H1 (cell line): ENCODE results near the gene ADGRG1. TPM values are rescaled to one million over a fixed set of nuclear protein-coding genes. Genes with fewer than 3 reads are reported as not detected.

Experiments
- CTCF ChIA-PET: fragments of 300-600 bp; sonication (Branson Sonifier 250); formaldehyde crosslinking; loops from one replicate; lab custom pipeline; 2021; ENCODE audit not compliant: partially characterized antibody; lab: Charles Lee
- POLR2A ChIA-PET: fragments of 300-600 bp; sonication (Branson Sonifier 250); formaldehyde crosslinking; loops from one replicate; lab custom pipeline; 2021; ENCODE audit warnings: inconsistent platforms; ENCODE audit not compliant: partially characterized antibody; lab: Charles Lee
- DNase-seq, 2 experiments: peaks; one replicate each; pipeline versions ENCODE4 v3.0.0 to v3.0.0-alpha.2; 2010 to 2022; ENCODE audit warnings: low spot score in 2 of 2, low read depth in 1 of 2, mixed read lengths in 1 of 2
- FAIRE-seq: peaks from 2 replicates; lab custom pipeline; 2011; peaks lifted over from hg19 to GRCh38; lab: Jason Lieb, UNC
- H2AFZ ChIP-seq: 2 replicates; pipeline ENCODE4 v1.8.1; 2012; ENCODE audit warnings: low read length, inconsistent platforms
- H2AK5ac ChIP-seq: 2 replicates; pipeline ENCODE4 v1.6.1; 2013; ENCODE audit warnings: low read depth, low read length
- H2BK120ac ChIP-seq: replicated peaks from 2 replicates; pipeline ENCODE3; 2013; ENCODE audit warnings: low read depth, low read length, inconsistent platforms
- H2BK12ac ChIP-seq: 2 replicates; pipeline ENCODE4 v1.6.1; 2013; ENCODE audit warnings: low read depth, low read length
- H2BK15ac ChIP-seq: 2 replicates; pipeline ENCODE4 v1.6.1; 2013; ENCODE audit warnings: low read length
- H2BK20ac ChIP-seq: 2 replicates; pipeline ENCODE4 v1.6.1; 2013; ENCODE audit warnings: low read length
- H2BK5ac ChIP-seq: 2 replicates; pipeline ENCODE4 v1.6.1; 2013; ENCODE audit warnings: low read depth, low read length
- H3K14ac ChIP-seq: 2 replicates; pipeline ENCODE4 v1.6.1; 2013; ENCODE audit warnings: inconsistent platforms; ENCODE audit not compliant: insufficient read length
- H3K18ac ChIP-seq: 2 replicates; pipeline ENCODE4 v1.6.1; 2013; ENCODE audit warnings: low read length; ENCODE audit errors: extremely low read depth
- H3K23ac ChIP-seq: 2 replicates; pipeline ENCODE4 v1.6.1; 2013; ENCODE audit warnings: inconsistent platforms; ENCODE audit not compliant: insufficient read length
- H3K23me2 ChIP-seq: 2 replicates; pipeline ENCODE4 v1.6.1; 2013; ENCODE audit warnings: low read depth, low read length
- H3K27ac ChIP-seq: 2 replicates; pipeline ENCODE4 v1.6.1; 2011; ENCODE audit warnings: low read depth, low read length, inconsistent platforms
- H3K27me3 ChIP-seq, 4 experiments: replicated peaks in 1 of 4; 1 replicate in 1 of 4; 2 replicates in 3 of 4; pipeline versions ENCODE4 v1.6.1 to v1.8.1; 2011 to 2013; ENCODE audit warnings: low read length in 3 of 4, mild to moderate bottlenecking in 3 of 4, inconsistent platforms in 2 of 4, mixed read lengths in 2 of 4, moderate library complexity in 1 of 4; ENCODE audit not compliant: control insufficient read depth in 3 of 4, insufficient read depth in 3 of 4; ENCODE audit errors: extremely low read depth in 1 of 4
- H3K36me3 ChIP-seq, 4 experiments: 2 replicates each; pipeline versions ENCODE4 v1.6.1 to v1.8.1; 2011 to 2013; ENCODE audit warnings: mild to moderate bottlenecking in 4 of 4, low read length in 3 of 4, moderate library complexity in 2 of 4, control low read depth in 1 of 4, inconsistent platforms in 1 of 4; ENCODE audit not compliant: insufficient read depth in 4 of 4, control insufficient read depth in 2 of 4
- H3K4ac ChIP-seq: replicated peaks from 2 replicates; pipeline ENCODE3; 2013; ENCODE audit warnings: low read length, low read depth, mixed read lengths, inconsistent platforms; ENCODE audit not compliant: insufficient read length
- H3K4me1 ChIP-seq, 4 experiments: replicated peaks in 1 of 4; 1 replicate in 1 of 4; 2 replicates in 3 of 4; pipeline versions ENCODE4 v1.6.1 to v1.8.1; 2011 to 2013; ENCODE audit warnings: low read length in 3 of 4, inconsistent platforms in 2 of 4, mixed read lengths in 1 of 4; ENCODE audit not compliant: insufficient read depth in 4 of 4, control insufficient read depth in 3 of 4
- H3K4me2 ChIP-seq, 2 experiments: 2 replicates each; pipeline versions ENCODE4 v1.6.1 to v1.8.1; 2011 to 2013; ENCODE audit warnings: low read depth in 2 of 2, low read length in 2 of 2, control low read depth in 1 of 2, inconsistent platforms in 1 of 2, mild to moderate bottlenecking in 1 of 2; ENCODE audit not compliant: insufficient read depth in 1 of 2
- H3K4me3 ChIP-seq, 4 experiments: fragments of 200-600, 300-600 bp in 1 of 4; sonication (generic), shearing (Covaris generic), sonication (Bioruptor Twin) in 1 of 4; 2 replicates each; pipeline versions ENCODE4 v1.5.1 to v1.8.1; 2011 to 2016; ENCODE audit warnings: low read length in 4 of 4, low read depth in 3 of 4, control low read depth in 2 of 4, inconsistent platforms in 2 of 4, mild to moderate bottlenecking in 2 of 4, mixed read lengths in 1 of 4, moderate library complexity in 1 of 4; ENCODE audit not compliant: insufficient read depth in 2 of 4; ENCODE audit errors: extremely low read depth in 1 of 4
- H3K56ac ChIP-seq: replicated peaks from 2 replicates; pipeline ENCODE3; 2013; ENCODE audit warnings: low read depth, mild to moderate bottlenecking, mixed read lengths, low read length, inconsistent platforms; ENCODE audit not compliant: insufficient read length
- H3K79me1 ChIP-seq: 2 replicates; pipeline ENCODE4 v1.6.1; 2013; ENCODE audit warnings: low read depth, low read length, control low read depth
- H3K79me2 ChIP-seq, 2 experiments: 2 replicates each; pipeline versions ENCODE4 v1.6.1 to v1.8.1; 2012 to 2013; ENCODE audit warnings: low read length in 2 of 2, mild to moderate bottlenecking in 2 of 2, inconsistent platforms in 1 of 2; ENCODE audit not compliant: insufficient read depth in 2 of 2, control insufficient read depth in 1 of 2
- H3K9ac ChIP-seq, 4 experiments: replicated peaks in 1 of 4; 1 replicate in 1 of 4; 2 replicates in 3 of 4; pipeline versions ENCODE4 v1.6.1 to v1.8.1; 2011 to 2013; ENCODE audit warnings: low read depth in 3 of 4, low read length in 3 of 4, control low read depth in 2 of 4, mild to moderate bottlenecking in 2 of 4, moderate library complexity in 2 of 4, inconsistent platforms in 1 of 4; ENCODE audit errors: extremely low read depth in 1 of 4
- H3K9me3 ChIP-seq, 2 experiments: 2 replicates each; pipeline versions ENCODE4 v1.6.1 to v1.8.1; 2012 to 2013; ENCODE audit warnings: mild to moderate bottlenecking in 2 of 2, moderate library complexity in 2 of 2, control low read depth in 1 of 2, inconsistent platforms in 1 of 2, low read depth in 1 of 2, low read length in 1 of 2, mixed read lengths in 1 of 2; ENCODE audit not compliant: insufficient read depth in 2 of 2
- H4K20me1 ChIP-seq, 2 experiments: replicated peaks in 1 of 2; 2 replicates each; pipeline versions ENCODE3 to v1.8.1; 2011 to 2013; ENCODE audit warnings: inconsistent platforms in 2 of 2, low read length in 2 of 2, mild to moderate bottlenecking in 1 of 2; ENCODE audit not compliant: insufficient read depth in 2 of 2, control insufficient read depth in 1 of 2
- H4K5ac ChIP-seq: 2 replicates; pipeline ENCODE4 v1.6.1; 2013; ENCODE audit warnings: low read length, low read depth, mixed read lengths, inconsistent platforms; ENCODE audit not compliant: insufficient read length
- H4K8ac ChIP-seq: 2 replicates; pipeline ENCODE4 v1.8.0; 2013; ENCODE audit warnings: mild to moderate bottlenecking, moderate library complexity, low read length, inconsistent platforms; ENCODE audit not compliant: insufficient read depth; ENCODE audit errors: extremely low read depth
- H4K91ac ChIP-seq: replicated peaks from 2 replicates; pipeline ENCODE3; 2013; ENCODE audit warnings: low read length, mixed read lengths, inconsistent platforms; ENCODE audit not compliant: insufficient read length
- ATF2 ChIP-seq: IDR thresholded peaks from 2 replicates; pipeline ENCODE4 v1.6.1; 2012; ENCODE audit warnings: low read length, inconsistent platforms
- CHD2 ChIP-seq: IDR thresholded peaks from 2 replicates; pipeline ENCODE4 v1.6.1; 2012; ENCODE audit warnings: low read length, improper control_type of control experiment
- CREB1 ChIP-seq: IDR thresholded peaks from 2 replicates; pipeline ENCODE4 v1.6.1; 2012; ENCODE audit warnings: inconsistent platforms
- GABPA ChIP-seq: IDR thresholded peaks from 2 replicates; pipeline ENCODE4 v1.6.1; 2011; ENCODE audit warnings: mild to moderate bottlenecking, low read length, moderate library complexity, borderline replicate concordance; ENCODE audit not compliant: insufficient read depth
- RAD21 ChIP-seq, 2 experiments: IDR thresholded peaks in 1 of 2; conservative IDR thresholded peaks in 1 of 2; 2 replicates each; pipeline ENCODE4 v1.6.1; 2011; ENCODE audit warnings: low read depth in 2 of 2, low read length in 2 of 2, improper control_type of control experiment in 1 of 2, inconsistent platforms in 1 of 2, mild to moderate bottlenecking in 1 of 2, moderate library complexity in 1 of 2
- RBBP5 ChIP-seq: IDR thresholded peaks from 2 replicates; pipeline ENCODE4 v1.7.1; 2012; ENCODE audit warnings: low read depth, mild to moderate bottlenecking, inconsistent platforms, low read length, moderate library complexity, borderline replicate concordance
- WGBS, 2 experiments: shearing (Covaris generic) in 1 of 2; methylation state at CpG; one replicate each; pipeline versions ENCODE4 v1.1.6 to v1.1.7; 2013 to 2015; ENCODE audit warnings: low lambda C conversion rate in 2 of 2, mixed read lengths in 2 of 2, inconsistent platforms in 1 of 2, low coverage in 1 of 2, missing lambda C conversion rate in 1 of 2; ENCODE audit not compliant: insufficient replicate concordance in 2 of 2, insufficient coverage in 1 of 2, insufficient read length in 1 of 2; ENCODE audit errors: extremely low coverage in 1 of 2, missing lambda C conversion rate in 1 of 2; 5-methylcytosine and 5-hydroxymethylcytosine counted together
- polyA plus RNA-seq, 7 experiments: library from polyadenylated mRNA; depleted of rRNA in 3 of 7; stranded (reverse) in 5 of 7; unstranded in 2 of 7; fragments of >200 nt in 5 of 7; fragments of 200-250 nt in 2 of 7; gene quantifications; 1 replicate in 5 of 7; 2 replicates in 1 of 7; 4 replicates in 1 of 7; pipeline versions ENCODE4 v1.2.1 to v1.2.3, GENCODE V29; 2011 to 2013; ENCODE audit warnings: missing spikeins in 2 of 7, mixed read lengths in 2 of 7
- total RNA-seq: library from RNA; stranded (reverse); fragmentation: NEBNext Ultra II Directional; extraction: Animal tissue kit (Norgen Biotek cat#: 25700); gene quantifications from 2 replicates; pipeline ENCODE4 v1.2.1, GENCODE V29; 2021

The ADGRG1 gene
- total and polyA plus RNA-seq, 2 of the 8 experiments (the other 6 are each of a cell fraction or from before 2014, with no cell fraction given) = 1.3 to 2.6 TPM

- H3K79me1 ChIP-seq = no peaks in the 10 kb centered on the region
- H4K8ac ChIP-seq = no peak overlapping the region
- H3K23ac ChIP-seq = no peak overlapping the region
- no peak overlapping the region for H3K27ac ChIP-seq
- H4K5ac ChIP-seq = no peak overlapping the region
- FAIRE-seq (no peak), DNase-seq (no peak)
- no peak overlapping the region for H3K4me3 ChIP-seq
- no peak overlapping the region for H2BK12ac ChIP-seq
- H3K27me3 ChIP-seq = no peaks in the 10 kb centered on the region; a peak in 2 of 7 replicates
- no peak overlapping the region for H2BK20ac ChIP-seq
- peaks cover 18% of the 10 kb centered on the region; the same call in 1 of the 2 replicates for H3K23me2 ChIP-seq
- H2AK5ac ChIP-seq = no peak overlapping the region
- H3K9me3 ChIP-seq = no peaks in the 10 kb centered on the region
- H2BK5ac ChIP-seq = no peak overlapping the region
- CTCF ChIA-PET = interaction anchor here (1.2 to 1.5 kb wide), 5 partner anchors 11 to 127 kb away, joined by 3 to 4 read pairs (median 3); no protein-coding TSS in a partner anchor
- no peak overlapping the region for H4K91ac ChIP-seq
- no peak overlapping the region for H2BK15ac ChIP-seq
- H3K4me2 ChIP-seq = no peak overlapping the region
- no peak overlapping the region for H3K56ac ChIP-seq
- no peaks in the 10 kb centered on the region for H3K4me1 ChIP-seq
- H4K20me1 ChIP-seq = peaks cover 0 to 3% of the 10 kb centered on the region in 2 experiments
- no peaks in the 10 kb centered on the region for H3K79me2 ChIP-seq
- no peak overlapping the region for H3K18ac ChIP-seq
- no peak overlapping the region for H2AFZ ChIP-seq
- H2BK120ac ChIP-seq = no peak overlapping the region
- no peak overlapping the region for H3K14ac ChIP-seq
- no peak overlapping the region for H3K4ac ChIP-seq
- no peaks in the 10 kb centered on the region for H3K36me3 ChIP-seq
- 82% methylated on average over 11 of the region's 11 CpGs; no CpG with 5 or more reads in 1 of the 2 experiments for WGBS, 2 experiments
- H3K9ac ChIP-seq = no peak overlapping the region
- POLR2A ChIA-PET = interaction anchor here (1.8 to 2.2 kb wide), 2 partner anchors 11 to 14 kb away, joined by 6 read pairs; no protein-coding TSS in a partner anchor
- TF ChIP-seq CREB1 (no peak), ATF2 (no peak), CHD2 (no peak), GABPA (no peak), RBBP5 (no peak), RAD21 (IDR thresholded peaks at IDR 0.05 in 1 of 2, conservative IDR thresholded peaks at IDR 0.05 in 1 of 2; ENCODE audit: low read depth in 2 of 2, low read length in 2 of 2) (no peak)
Observed at GRCh38 chr16:57703416-57704010, 75.1 kb downstream of the ADGRG1 start.
